HL-60 (cell line): Measurements from ENCODE around the gene CLRN3.

Experiments
- DNase-seq, 2 experiments: peaks; one replicate each; pipeline ENCODE4 v3.0.0-alpha.2; 2010 to 2020; ENCODE audit warnings: low read depth in 1 of 2, low spot score in 1 of 2
- H3K27ac ChIP-seq: fragments of 250-450 bp; sonication (Bioruptor Pico); replicated peaks from 2 replicates; pipeline ENCODE4 v1.5.1; 2020; ENCODE audit warnings: mild to moderate bottlenecking, moderate library complexity
- H3K27me3 ChIP-seq: fragments of 250-450 bp; sonication (Bioruptor Pico); 2 replicates; pipeline ENCODE4 v1.5.1; 2021; ENCODE audit warnings: mild to moderate bottlenecking, moderate library complexity; ENCODE audit not compliant: insufficient read depth, poor library complexity, severe bottlenecking
- H3K4me3 ChIP-seq: replicated peaks from 2 replicates; pipeline ENCODE4 v1.5.1; 2011; ENCODE audit warnings: mild to moderate bottlenecking, control low read depth, low read length; ENCODE audit not compliant: insufficient read depth
- CTCF ChIP-seq: IDR thresholded peaks from one replicate; pipeline ENCODE4 v1.5.1; 2011; ENCODE audit warnings: low read length, control low read depth, inconsistent platforms; ENCODE audit not compliant: insufficient read depth
- GABPA ChIP-seq: IDR thresholded peaks from 2 replicates; pipeline ENCODE4 v1.6.1; 2012; ENCODE audit warnings: low read depth
- POLR2AphosphoS5 ChIP-seq: IDR thresholded peaks from 2 replicates; pipeline ENCODE4 v1.6.1; 2012; ENCODE audit warnings: low read depth
- REST ChIP-seq: IDR thresholded peaks from 2 replicates; pipeline ENCODE4 v1.6.1; 2012; ENCODE audit warnings: low read depth; ENCODE audit not compliant: insufficient replicate concordance
- SPI1 ChIP-seq: IDR thresholded peaks from 2 replicates; pipeline ENCODE4 v1.6.1; 2012; ENCODE audit warnings: low read depth, mild to moderate bottlenecking, borderline replicate concordance

Gene CLRN3

GRCh38 chr10:127882801-127883459 is 9.8 kb downstream of the CLRN3 start:
- H3K4me3 ChIP-seq = no peak overlapping the region
- TF ChIP-seq REST = no peak
- no peak for TF ChIP-seq SPI1
- TF ChIP-seq GABPA = no peak
- TF ChIP-seq CTCF = no peak
- TF ChIP-seq POLR2AphosphoS5 = no peak
- H3K27me3 ChIP-seq = no peaks in the 10 kb centered on the region
- no peak overlapping the region for H3K27ac ChIP-seq
- DNase-seq = no peak

- TF ChIP-seq REST = no peak
- TF ChIP-seq CTCF = no peak
- TF ChIP-seq SPI1 = no peak
- TF ChIP-seq GABPA = no peak
- no peak for TF ChIP-seq POLR2AphosphoS5
- DNase-seq = no peak
- Histone ChIP-seq H3K27ac (no peak overlapping the region), H3K27me3 (no peaks in the 10 kb centered on the region), H3K4me3 (no peak overlapping the region)
Observed at GRCh38 chr10:127882391-127882790, 10.3 kb downstream of the CLRN3 start.

GRCh38 chr10:127881262-127881661 is 11.5 kb downstream of the CLRN3 start:
- Histone ChIP-seq H3K27me3 (no peaks in the 10 kb centered on the region), H3K27ac (peak overlapping the region; percentile 66), H3K4me3 (no peak overlapping the region)
- DNase-seq = no peak
- TF ChIP-seq POLR2AphosphoS5 (no peak), REST (no peak), GABPA (no peak), SPI1 (no peak), CTCF (no peak)
